Muscle layer of colon (tissue), 2 donors: ENCODE measurements around the gene QSER1.

ENCODE experiments used
- H3K27ac ChIP-seq: one replicate; pipeline ENCODE4 v1.7.0; 2013; ENCODE audit warnings: low read depth, mild to moderate bottlenecking, low read length, moderate library complexity
- H3K27me3 ChIP-seq, 2 donors: one replicate each; pipeline ENCODE4 v1.7.0; 2013; ENCODE audit warnings: low read length in 2 of 2, mild to moderate bottlenecking in 2 of 2; ENCODE audit not compliant: insufficient read depth in 2 of 2, control insufficient read depth in 1 of 2
- H3K36me3 ChIP-seq: one replicate; pipeline ENCODE4 v1.7.0; 2013; ENCODE audit warnings: mild to moderate bottlenecking, low read length; ENCODE audit not compliant: insufficient read depth
- H3K4me1 ChIP-seq: one replicate; pipeline ENCODE4 v1.7.0; 2013; ENCODE audit warnings: mild to moderate bottlenecking, low read length; ENCODE audit not compliant: insufficient read depth
- H3K4me3 ChIP-seq, 2 donors: one replicate each; pipeline ENCODE4 v1.7.0; 2013; ENCODE audit warnings: low read length in 2 of 2, low read depth in 1 of 2, mild to moderate bottlenecking in 1 of 2, moderate library complexity in 1 of 2
- H3K9ac ChIP-seq: one replicate; pipeline ENCODE4 v1.7.0; 2013; ENCODE audit warnings: low read length
- H3K9me3 ChIP-seq: one replicate; pipeline ENCODE4 v1.7.0; 2013; ENCODE audit warnings: mild to moderate bottlenecking, low read length
- donor health status: abdominal sarcoma.
- donor health status: Adenocarcinoma of cecum.

QSER1 gene

GRCh38 chr11:33005175-33005574, 112.6 kb downstream of the QSER1 start:
- Histone ChIP-seq H3K4me3 (no peak overlapping the region), H3K9ac (no peak overlapping the region), H3K27me3 (no peaks in the 10 kb centered on the region), H3K36me3 (no peaks in the 10 kb centered on the region), H3K27ac (no peak overlapping the region), H3K4me1 (no peaks in the 10 kb centered on the region), H3K9me3 (no peaks in the 10 kb centered on the region)

GRCh38 chr11:33006010-33006409, 113.4 kb downstream of the QSER1 start:
- Histone ChIP-seq H3K4me3 (no peak overlapping the region), H3K9me3 (no peaks in the 10 kb centered on the region), H3K27me3 (no peaks in the 10 kb centered on the region), H3K27ac (no peak overlapping the region), H3K4me1 (no peaks in the 10 kb centered on the region), H3K36me3 (no peaks in the 10 kb centered on the region), H3K9ac (no peak overlapping the region)

- Histone ChIP-seq H3K27me3 (no peaks in the 10 kb centered on the region), H3K27ac (no peak overlapping the region), H3K9ac (no peak overlapping the region), H3K4me3 (no peak overlapping the region), H3K36me3 (no peaks in the 10 kb centered on the region), H3K4me1 (peaks cover 17% of the 10 kb centered on the region), H3K9me3 (no peaks in the 10 kb centered on the region)
Measured at GRCh38 chr11:33013755-33014154, 121.1 kb downstream of the QSER1 start.

GRCh38 chr11:33015621-33016551, 123.3 kb downstream of the QSER1 start, which contains the start of gene DEPDC7:
Gene DEPDC7 (plus strand): TSS chr11:33015878. CDS start chr11:33015956, 78 bp downstream.
- peaks cover 17% of the 10 kb centered on the region for H3K4me1 ChIP-seq
- H3K27me3 ChIP-seq: no peaks in the 10 kb centered on the region
- peak within 1 kb of the TSS; percentile 10 for H3K27ac ChIP-seq
- H3K4me3 ChIP-seq: peak within 1 kb of the TSS; percentile 57 to 62
- H3K9ac ChIP-seq: peak within 1 kb of the TSS; percentile 11
- H3K36me3 ChIP-seq: no peaks in the 10 kb centered on the region
- no peaks in the 10 kb centered on the region for H3K9me3 ChIP-seq

- H3K27ac ChIP-seq: peak overlapping the region; percentile 10
- H3K4me3 ChIP-seq: peak overlapping the region; percentile 57 to 62
- H3K9me3 ChIP-seq: no peaks in the 10 kb centered on the region
- no peaks in the 10 kb centered on the region for H3K27me3 ChIP-seq
- peak overlapping the region; percentile 11 for H3K9ac ChIP-seq
- H3K4me1 ChIP-seq: peaks cover 17% of the 10 kb centered on the region
- H3K36me3 ChIP-seq: no peaks in the 10 kb centered on the region
Measured at GRCh38 chr11:33016654-33017053, 124.0 kb downstream of the QSER1 start.

- H3K4me3 ChIP-seq: no peak overlapping the region
Measured at GRCh38 chr11:33017478-33017877, 124.9 kb downstream of the QSER1 start.

GRCh38 chr11:33017965-33018364, 125.4 kb downstream of the QSER1 start:
- H3K27ac ChIP-seq: no peak overlapping the region
- no peaks in the 10 kb centered on the region for H3K36me3 ChIP-seq
- H3K4me1 ChIP-seq: peaks cover 17% of the 10 kb centered on the region
- H3K9ac ChIP-seq: no peak overlapping the region
- no peaks in the 10 kb centered on the region for H3K9me3 ChIP-seq
- H3K4me3 ChIP-seq: no peak overlapping the region
- H3K27me3 ChIP-seq: no peaks in the 10 kb centered on the region

More at GRCh38 chr11:33017478-33017877, 124.9 kb downstream of the QSER1 start:
- Histone ChIP-seq H3K4me1 (peaks cover 17% of the 10 kb centered on the region), H3K27ac (no peak overlapping the region), H3K9ac (no peak overlapping the region), H3K9me3 (no peaks in the 10 kb centered on the region), H3K27me3 (no peaks in the 10 kb centered on the region), H3K36me3 (no peaks in the 10 kb centered on the region)

GRCh38 chr11:33018840-33019239, 126.2 kb downstream of the QSER1 start:
- Histone ChIP-seq H3K9ac (no peak overlapping the region), H3K9me3 (no peaks in the 10 kb centered on the region), H3K4me3 (no peak overlapping the region), H3K27me3 (no peaks in the 10 kb centered on the region), H3K4me1 (peaks cover 17% of the 10 kb centered on the region), H3K36me3 (no peaks in the 10 kb centered on the region), H3K27ac (no peak overlapping the region)

GRCh38 chr11:33021501-33021900, 128.9 kb downstream of the QSER1 start:
- H3K9ac ChIP-seq: no peak overlapping the region
- H3K27ac ChIP-seq: no peak overlapping the region
- H3K4me3 ChIP-seq: no peak overlapping the region
- H3K36me3 ChIP-seq: no peaks in the 10 kb centered on the region
- H3K4me1 ChIP-seq: peaks cover 14% of the 10 kb centered on the region
- no peaks in the 10 kb centered on the region for H3K9me3 ChIP-seq
- H3K27me3 ChIP-seq: no peaks in the 10 kb centered on the region

GRCh38 chr11:33021937-33022336, 129.3 kb downstream of the QSER1 start:
- no peak overlapping the region for H3K9ac ChIP-seq
- no peak overlapping the region for H3K27ac ChIP-seq
- no peaks in the 10 kb centered on the region for H3K27me3 ChIP-seq
- peaks cover 10% of the 10 kb centered on the region for H3K4me1 ChIP-seq
- no peaks in the 10 kb centered on the region for H3K9me3 ChIP-seq
- no peaks in the 10 kb centered on the region for H3K36me3 ChIP-seq
- no peak overlapping the region for H3K4me3 ChIP-seq

- Histone ChIP-seq H3K4me3 (no peak overlapping the region), H3K9me3 (no peaks in the 10 kb centered on the region), H3K27ac (no peak overlapping the region), H3K27me3 (no peaks in the 10 kb centered on the region), H3K36me3 (no peaks in the 10 kb centered on the region), H3K9ac (no peak overlapping the region), H3K4me1 (no peaks in the 10 kb centered on the region)
Measured at GRCh38 chr11:33025339-33025722, 132.7 kb downstream of the QSER1 start.

- H3K9me3 ChIP-seq: no peaks in the 10 kb centered on the region
- no peaks in the 10 kb centered on the region for H3K36me3 ChIP-seq
- no peak overlapping the region for H3K4me3 ChIP-seq
- H3K9ac ChIP-seq: no peak overlapping the region
- no peaks in the 10 kb centered on the region for H3K27me3 ChIP-seq
- H3K4me1 ChIP-seq: no peaks in the 10 kb centered on the region
- H3K27ac ChIP-seq: no peak overlapping the region
Measured at GRCh38 chr11:33027233-33027632, 134.6 kb downstream of the QSER1 start.
